KOPT-K1 (cell line): ENCODE results near the gene ZNF853.
"Not testable (repeated sequence)": the region's sequence is repeated elsewhere in the genome, so short reads cannot be mapped to it uniquely, and the experiment has no call there.

Experiments
- H3K27ac ChIP-seq: fragments of 200-600 bp; sonication (generic); 2 replicates; pipeline ENCODE4 v1.5.1; 2016; ENCODE audit warnings: antibody characterized with exemption, mild to moderate bottlenecking, low read depth, low read length; ENCODE audit not compliant: poor library complexity, severe bottlenecking
- H3K36me3 ChIP-seq: fragments of 200-600 bp; sonication (generic); 2 replicates; pipeline ENCODE4 v1.5.1; 2017; ENCODE audit warnings: antibody characterized with exemption, mild to moderate bottlenecking, low read length, moderate library complexity; ENCODE audit not compliant: insufficient read depth
- H3K9me3 ChIP-seq: fragments of 200-600 bp; sonication (generic); 2 replicates; pipeline ENCODE4 v1.5.1; 2017; ENCODE audit warnings: antibody characterized with exemption, low read length, mild to moderate bottlenecking; ENCODE audit not compliant: insufficient read depth, poor library complexity, severe bottlenecking

ZNF853 gene

DNA sequence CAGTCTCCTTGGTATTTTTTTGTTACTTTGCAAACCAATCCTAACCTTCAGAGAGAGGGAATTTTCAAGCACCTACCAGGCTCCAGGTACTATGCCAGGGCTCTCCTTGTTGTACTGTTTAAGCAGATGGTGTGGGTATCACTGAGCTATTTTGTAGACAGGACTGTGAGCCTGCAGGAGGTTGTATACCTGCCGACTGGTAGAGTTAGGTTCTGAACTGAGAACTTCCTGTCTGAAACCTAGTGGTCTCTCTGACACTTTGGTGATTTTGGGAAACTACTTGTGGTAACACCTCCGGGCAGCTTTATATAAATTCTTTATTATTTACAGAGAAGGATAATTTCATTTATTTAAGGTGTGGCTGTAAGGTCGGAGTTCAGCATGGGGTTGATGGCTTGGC lies 4.6 kb downstream of the ZNF853 start:
- H3K36me3 ChIP-seq, result no peaks in the 10 kb centered on the region

DNA sequence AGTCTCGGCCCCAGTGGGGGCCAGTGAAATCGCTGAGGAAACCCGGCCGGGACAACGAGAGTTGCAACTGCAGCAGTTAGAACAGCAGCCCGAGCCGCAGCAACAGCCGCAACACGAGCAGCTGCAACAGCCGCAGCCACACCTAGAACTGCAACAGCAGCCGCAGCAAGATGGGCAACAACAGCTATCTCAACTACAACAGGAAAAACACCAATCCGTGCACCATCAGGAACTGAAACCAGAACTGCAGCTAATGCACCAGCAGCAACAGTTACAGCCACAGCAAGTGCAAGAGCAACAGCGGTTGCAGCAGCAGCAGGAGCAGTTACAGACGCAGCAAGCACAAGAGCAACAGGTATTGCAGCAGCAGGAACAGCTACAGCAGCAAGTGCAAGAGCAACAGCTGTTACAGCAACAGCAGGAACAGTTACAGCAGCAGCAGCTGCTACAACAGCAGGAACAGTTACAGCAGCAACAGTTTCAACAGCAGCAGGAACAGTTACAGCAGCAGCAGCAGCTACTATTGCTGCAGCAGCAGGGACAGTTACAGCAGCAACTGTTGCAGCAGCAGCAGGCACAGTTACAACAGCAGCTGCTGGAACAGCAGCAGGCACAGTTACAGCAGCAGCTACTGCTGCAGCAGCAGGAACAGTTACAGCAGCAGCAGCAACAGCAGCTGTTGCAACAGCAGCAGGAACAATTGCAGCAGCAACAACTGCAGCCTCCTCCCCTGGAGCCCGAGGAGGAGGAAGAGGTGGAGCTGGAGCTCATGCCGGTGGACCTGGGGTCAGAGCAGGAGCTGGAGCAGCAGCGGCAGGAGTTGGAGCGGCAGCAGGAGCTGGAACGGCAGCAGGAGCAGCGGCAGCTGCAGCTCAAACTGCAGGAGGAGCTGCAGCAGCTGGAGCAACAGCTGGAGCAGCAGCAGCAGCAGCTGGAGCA lies 6.1 kb downstream of the ZNF853 start:
- Histone ChIP-seq H3K27ac (no peak overlapping the region), H3K36me3 (no peaks in the 10 kb centered on the region), H3K9me3 (no peaks in the 10 kb centered on the region)

More for the DNA sequence above, 4.6 kb downstream of the ZNF853 start:
- Histone ChIP-seq H3K27ac (no peak overlapping the region), H3K9me3 (no peaks in the 10 kb centered on the region)

DNA sequence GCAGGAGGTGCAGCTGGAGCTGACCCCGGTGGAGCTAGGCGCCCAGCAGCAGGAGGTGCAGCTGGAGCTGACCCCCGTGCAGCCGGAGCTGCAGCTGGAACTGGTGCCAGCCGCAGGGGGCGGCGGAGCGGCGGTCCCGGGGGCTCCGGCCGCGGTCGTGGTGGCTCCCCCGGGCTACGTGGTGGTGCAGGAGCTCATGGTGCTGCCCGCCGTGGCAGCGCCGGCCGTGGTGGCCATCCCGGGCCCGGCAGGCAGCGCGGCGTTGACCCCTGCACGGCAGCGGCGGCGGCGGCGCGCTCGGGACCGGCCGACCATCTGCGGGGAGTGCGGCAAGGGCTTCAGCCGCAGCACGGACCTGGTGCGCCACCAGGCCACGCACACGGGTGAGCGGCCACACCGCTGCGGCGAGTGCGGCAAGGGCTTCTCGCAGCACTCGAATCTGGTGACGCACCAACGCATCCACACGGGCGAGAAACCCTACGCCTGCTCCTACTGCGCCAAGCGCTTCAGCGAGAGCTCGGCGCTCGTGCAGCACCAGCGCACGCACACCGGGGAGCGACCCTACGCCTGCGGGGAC lies 6.8 kb downstream of the ZNF853 start:
- no peaks in the 10 kb centered on the region for H3K36me3 ChIP-seq

DNA sequence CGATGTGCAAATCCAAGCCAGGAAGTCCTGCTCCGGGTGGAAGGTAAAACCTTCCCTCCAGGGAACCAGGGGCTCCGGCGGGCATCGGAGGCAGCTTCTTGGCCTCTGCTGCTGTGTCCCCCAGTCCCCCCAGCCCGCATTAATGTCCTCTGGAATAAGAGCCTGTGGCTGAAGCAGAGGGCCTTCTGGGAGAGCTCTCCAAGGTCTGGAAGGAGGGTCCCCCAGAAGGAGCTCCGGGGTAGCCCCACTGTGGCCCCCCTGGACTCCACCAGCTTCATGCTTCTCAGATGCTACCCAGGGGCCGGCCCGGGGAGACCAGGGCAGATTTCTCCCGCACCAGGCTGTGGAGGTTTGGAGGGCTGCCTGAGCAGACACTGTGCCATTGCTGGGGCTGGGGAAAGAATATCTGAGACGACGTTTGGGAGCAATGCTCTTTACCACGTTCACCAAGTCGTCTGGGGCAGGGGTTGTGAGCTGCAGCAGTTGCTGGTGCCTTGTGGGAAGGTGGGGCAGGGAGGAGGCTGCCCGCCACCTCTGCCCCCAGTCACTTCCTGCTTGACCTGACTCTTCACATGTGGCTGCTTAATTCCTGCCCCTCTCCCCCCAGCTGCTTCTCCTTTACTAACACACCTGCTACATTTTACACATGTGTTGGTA lies 8.3 kb downstream of the ZNF853 start:
- no peaks in the 10 kb centered on the region for H3K36me3 ChIP-seq
- peak overlapping the region; percentile 74 for H3K27ac ChIP-seq
- no peaks in the 10 kb centered on the region for H3K9me3 ChIP-seq

More for the DNA sequence above, 6.8 kb downstream of the ZNF853 start:
- Histone ChIP-seq H3K9me3 (no peaks in the 10 kb centered on the region), H3K27ac (no peak overlapping the region)

DNA sequence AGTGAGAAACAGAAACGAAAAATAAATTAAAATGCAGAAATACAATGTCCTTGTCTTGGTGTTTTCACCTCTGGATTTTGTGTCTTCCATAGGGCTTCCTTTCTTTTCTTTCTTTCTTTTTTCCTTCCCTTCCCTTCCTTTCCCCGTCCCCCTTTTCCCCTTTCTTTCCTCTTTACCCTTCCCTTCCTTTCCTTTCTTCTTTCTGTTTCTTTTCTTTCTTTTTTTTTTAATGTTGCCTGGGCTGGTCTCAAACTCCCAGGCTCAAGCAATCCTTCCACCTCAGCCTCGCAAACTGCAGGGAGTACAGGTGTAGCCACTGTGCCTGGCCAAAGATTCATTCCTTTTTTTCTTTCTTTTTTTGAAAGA lies 8.8 kb downstream of the ZNF853 start:
- H3K9me3 ChIP-seq, result no peaks in the 10 kb centered on the region
- no peaks in the 10 kb centered on the region for H3K36me3 ChIP-seq
- peak overlapping the region; percentile 74 for H3K27ac ChIP-seq

DNA sequence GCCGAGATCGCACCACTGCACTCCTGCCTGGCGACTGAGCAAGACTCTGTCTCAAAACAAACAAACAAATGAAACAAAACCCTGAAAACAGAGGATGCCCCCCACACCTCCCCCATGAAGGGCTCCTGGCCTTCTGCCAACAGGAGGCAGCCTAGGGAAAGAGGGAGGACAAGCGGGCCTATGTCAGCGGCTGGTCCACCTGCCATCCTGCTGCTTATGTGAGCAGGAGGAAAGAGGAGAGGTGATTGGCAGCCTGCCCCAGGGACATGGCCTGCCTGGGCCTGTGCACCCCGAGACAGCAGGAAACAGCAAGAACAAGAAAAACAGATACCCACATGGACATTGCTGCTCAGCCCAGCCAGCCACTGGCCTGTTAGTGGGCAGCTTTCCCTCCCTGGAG lies 12.6 kb downstream of the ZNF853 start:
- no peaks in the 10 kb centered on the region for H3K9me3 ChIP-seq
- H3K36me3 ChIP-seq, result no peaks in the 10 kb centered on the region
- no peak overlapping the region for H3K27ac ChIP-seq

DNA sequence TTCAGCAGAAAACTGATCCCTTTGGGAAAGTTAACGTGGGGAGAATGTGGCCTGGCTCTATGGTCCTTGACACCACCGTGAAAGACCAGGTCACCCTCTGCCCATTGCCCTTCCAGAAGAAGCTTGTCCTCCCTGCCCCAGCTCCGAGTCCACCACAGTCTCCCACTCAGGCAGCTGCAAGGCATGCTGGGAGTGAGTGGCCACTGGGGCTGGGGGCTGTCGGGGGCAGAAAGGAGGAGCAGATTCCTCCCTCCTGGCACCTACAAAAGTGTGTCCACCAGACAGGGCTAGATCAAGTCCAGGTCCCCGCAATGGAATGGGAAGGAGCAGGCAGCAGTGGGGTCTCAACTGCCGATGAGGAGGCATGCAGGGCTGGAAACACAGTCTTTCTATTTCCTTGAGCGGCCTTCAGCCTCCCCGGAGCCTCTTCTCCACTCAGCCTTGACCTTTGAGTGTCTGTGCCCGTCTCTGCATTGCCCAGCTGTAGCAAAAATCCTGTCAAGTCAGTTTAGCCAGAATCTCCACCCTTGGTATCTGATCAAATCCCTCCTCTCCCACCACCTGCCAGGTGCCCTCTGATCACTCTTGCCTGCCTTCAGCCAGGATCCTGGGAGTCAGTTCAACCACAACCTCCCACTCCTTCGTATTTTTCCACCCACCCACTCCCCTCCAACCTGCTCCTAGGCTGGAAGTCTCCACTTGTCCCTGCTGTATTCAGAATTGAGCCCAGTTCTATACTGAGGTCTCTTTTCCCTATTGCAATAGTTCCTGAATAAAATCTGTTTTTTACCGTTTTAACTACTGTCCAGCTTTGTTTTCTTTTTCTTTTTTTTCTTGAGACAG lies 14.8 kb downstream of the ZNF853 start:
- no peak overlapping the region for H3K27ac ChIP-seq
- no peaks in the 10 kb centered on the region for H3K36me3 ChIP-seq
- H3K9me3 ChIP-seq, result no peaks in the 10 kb centered on the region

DNA sequence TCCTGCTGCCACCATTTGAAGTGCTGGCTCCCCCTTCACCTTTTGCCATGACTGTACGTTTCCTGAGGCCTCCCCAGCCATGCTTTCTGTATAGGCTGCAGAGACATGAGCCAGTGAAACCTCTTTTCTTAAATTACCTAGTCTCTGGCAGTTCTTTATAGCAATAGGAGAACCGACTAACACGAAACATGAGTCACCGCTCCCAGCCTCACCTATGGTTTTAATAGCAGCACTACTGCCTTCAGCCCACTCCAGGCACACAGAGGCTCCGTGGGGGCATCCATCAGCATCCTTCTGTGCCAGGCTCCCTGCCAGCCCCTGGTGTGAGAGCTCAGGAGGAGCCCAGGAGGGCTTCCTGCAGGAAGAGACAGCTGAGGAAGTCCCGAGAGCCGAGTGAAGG lies 16.2 kb downstream of the ZNF853 start:
- Histone ChIP-seq H3K27ac (no peak overlapping the region), H3K9me3 (no peaks in the 10 kb centered on the region), H3K36me3 (no peaks in the 10 kb centered on the region)

DNA sequence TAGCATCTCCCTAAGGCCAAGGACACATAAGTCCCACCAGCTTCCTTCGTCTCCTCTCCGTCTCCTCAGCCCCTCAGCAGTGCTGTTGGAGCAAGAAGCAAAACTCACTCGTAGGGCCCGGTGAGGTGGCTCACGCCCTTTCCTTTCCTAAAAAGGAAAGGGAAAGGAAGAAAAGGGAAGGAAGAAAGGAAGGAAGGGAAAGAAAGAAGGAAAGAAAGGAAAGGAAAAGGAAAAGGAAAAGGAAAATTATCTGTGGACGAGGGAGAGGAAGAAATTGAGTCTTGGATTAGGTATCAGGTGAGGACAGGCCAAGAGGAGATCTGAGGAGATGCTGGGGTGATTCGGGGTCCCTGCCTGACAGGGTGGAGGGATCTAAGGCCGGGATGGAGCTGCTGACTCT lies 18.6 kb downstream of the ZNF853 start:
- peaks cover 2% of the 10 kb centered on the region; the same call in 1 of the 2 replicates for H3K36me3 ChIP-seq
- H3K27ac ChIP-seq, result no peak overlapping the region
- H3K9me3 ChIP-seq, result no peaks in the 10 kb centered on the region

GRCh38 chr7:6634971-6635370 lies 19.6 kb downstream of the ZNF853 start:
- H3K27ac ChIP-seq, result not testable (repeated sequence)

DNA sequence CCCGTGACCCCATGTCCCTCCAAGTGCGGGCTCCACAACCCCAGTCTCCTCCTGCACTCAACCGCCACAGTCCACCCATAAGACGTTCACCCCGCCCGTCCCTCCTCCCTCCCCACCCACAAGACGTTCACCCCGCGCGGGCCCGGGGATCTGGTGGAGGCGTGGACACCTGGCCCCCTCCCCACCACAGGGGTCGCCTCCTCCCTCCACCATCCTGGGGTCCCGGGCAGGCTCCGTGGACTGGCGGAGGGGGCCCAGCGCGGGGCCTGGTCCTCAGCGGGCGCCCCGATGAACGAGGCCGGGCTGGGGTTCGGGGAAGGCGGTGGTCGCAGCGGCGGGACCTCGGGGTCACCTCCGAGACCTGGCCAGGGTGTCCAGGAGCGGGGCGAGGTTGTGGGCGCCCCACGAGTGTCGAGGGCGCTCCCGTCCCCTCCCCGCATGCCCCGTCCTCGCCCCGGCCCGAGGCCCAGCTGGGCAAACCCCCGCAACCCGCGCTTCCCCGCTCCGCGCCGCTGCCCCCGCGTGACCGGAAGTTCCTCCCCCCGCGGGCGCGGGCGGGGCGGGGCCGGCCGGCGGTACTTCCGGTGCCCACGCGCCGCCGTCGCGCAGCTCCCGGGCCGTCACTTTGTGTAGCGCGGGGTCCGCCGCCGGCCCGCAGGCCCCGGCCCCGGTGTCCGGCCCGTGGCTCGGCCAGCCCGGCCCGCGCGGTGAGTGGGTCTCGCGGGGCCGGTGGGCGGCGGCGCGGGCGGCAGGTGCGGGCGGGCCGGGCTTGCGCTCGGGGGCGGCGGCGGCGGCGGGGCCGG lies 21.5 kb downstream of the ZNF853 start, which contains the start of gene ZNF316:
ZNF316 (plus strand) TSS at position 578 of the 803 bp plus-strand sequence. CDS start 5,092 bp downstream, outside the sequence.
- Histone ChIP-seq H3K9me3 (no peaks in the 10 kb centered on the region), H3K27ac (peak within 1 kb of the TSS; percentile 62), H3K36me3 (peaks cover 31% of the 10 kb centered on the region)

More at GRCh38 chr7:6634971-6635370, 19.6 kb downstream of the ZNF853 start:
- not testable (repeated sequence) for H3K9me3 ChIP-seq
- H3K36me3 ChIP-seq, result peaks cover 11% of the 10 kb centered on the region

DNA sequence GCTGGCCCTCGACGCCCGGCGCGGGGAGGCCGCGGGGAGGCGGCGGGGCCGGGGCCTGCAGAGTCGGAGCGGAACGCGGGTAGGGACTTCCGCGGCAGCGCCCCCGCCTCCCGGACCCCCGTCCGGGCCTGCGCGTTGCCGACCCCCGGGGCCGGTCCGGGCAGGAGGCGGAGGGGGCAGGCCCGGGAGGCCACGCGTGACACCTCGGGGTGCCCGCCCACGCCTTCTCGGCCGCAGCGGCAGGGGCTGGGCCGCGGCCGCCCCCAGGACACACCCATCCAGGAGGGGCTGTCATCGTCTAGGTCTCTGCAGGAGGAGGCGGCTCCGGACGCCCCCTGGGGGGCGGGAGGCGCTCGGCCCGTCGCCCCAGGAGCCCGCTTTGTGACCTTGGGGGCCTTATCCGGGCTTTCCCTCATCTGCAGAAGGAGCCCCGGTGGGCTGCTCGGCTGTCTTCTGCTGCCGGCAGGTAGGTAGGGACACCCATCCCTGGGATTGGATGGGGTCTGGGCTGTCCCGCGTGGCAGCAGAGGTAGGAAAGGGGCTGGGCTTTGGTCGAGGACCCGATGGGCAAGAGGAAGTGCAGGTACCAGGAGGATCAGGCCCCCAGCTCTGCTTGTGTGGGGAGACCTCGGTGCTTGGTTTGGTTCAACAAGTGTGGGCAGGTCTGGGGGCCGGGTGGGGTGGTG lies 22.3 kb downstream of the ZNF853 start:
- peaks cover 39% of the 10 kb centered on the region for H3K36me3 ChIP-seq
- H3K27ac ChIP-seq, result peak overlapping the region; percentile 62
- no peaks in the 10 kb centered on the region for H3K9me3 ChIP-seq

DNA sequence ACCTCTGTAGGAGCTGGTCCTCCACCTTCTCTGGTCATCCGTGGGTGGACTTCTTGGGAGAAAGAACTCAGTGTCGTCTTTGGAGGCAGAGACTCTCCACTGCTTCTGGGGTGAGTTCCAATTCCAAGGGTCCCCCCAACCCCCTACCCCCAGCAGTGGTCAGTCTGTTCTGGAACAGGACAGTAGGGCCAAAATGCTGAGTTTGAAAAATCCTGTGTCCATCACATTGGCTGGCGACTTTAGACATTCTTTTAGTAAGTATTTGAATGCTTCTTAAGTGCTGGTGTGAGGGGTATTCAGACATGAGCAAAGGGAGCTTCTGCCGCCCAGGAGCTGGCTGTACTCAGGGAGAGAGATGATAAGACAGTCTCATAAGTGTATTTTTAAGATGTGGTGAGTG lies 23.6 kb downstream of the ZNF853 start:
- no peak overlapping the region for H3K27ac ChIP-seq
- H3K9me3 ChIP-seq, result no peaks in the 10 kb centered on the region
- peaks cover 52% of the 10 kb centered on the region for H3K36me3 ChIP-seq
